DND-41 (cell line): ENCODE measurements around the gene ARHGEF19.

Source experiments
- ATAC-seq: fragments of 200-7000 bp; cut with Tn5 transposase; 3 replicates; pipeline ENCODE4 v1.9.1; 2021; ENCODE audit warnings: low read depth; ENCODE audit not compliant: insufficient read depth
- DNase-seq: peaks from one replicate; pipeline ENCODE4 v3.0.0-alpha.2; 2020
- H2AFZ ChIP-seq: 2 replicates; pipeline ENCODE4 v1.6.0; 2012; ENCODE audit warnings: low read depth, low read length
- H3K27ac ChIP-seq: 2 replicates; pipeline ENCODE4 v1.5.1; 2012; ENCODE audit warnings: low read length, inconsistent platforms
- H3K27me3 ChIP-seq: fragments of 200-600 bp; sonication (generic); 2 replicates; pipeline ENCODE4 v1.6.0; 2012; ENCODE audit warnings: low read length, mild to moderate bottlenecking, inconsistent platforms; ENCODE audit not compliant: insufficient read depth, poor library complexity
- H3K36me3 ChIP-seq: 2 replicates; pipeline ENCODE4 v1.5.1; 2012; ENCODE audit warnings: low read length, inconsistent platforms; ENCODE audit not compliant: insufficient read depth
- H3K4me1 ChIP-seq: 2 replicates; pipeline ENCODE4 v1.5.1; 2012; ENCODE audit warnings: mild to moderate bottlenecking, low read length; ENCODE audit not compliant: insufficient read depth
- H3K4me2 ChIP-seq: 2 replicates; pipeline ENCODE4 v1.6.0; 2012; ENCODE audit warnings: mild to moderate bottlenecking, moderate library complexity, low read length, inconsistent platforms; ENCODE audit not compliant: insufficient read depth
- H3K4me3 ChIP-seq, 2 experiments: fragments of 200-600 bp in 1 of 2; shearing (Covaris generic) in 1 of 2; 2 replicates each; pipeline ENCODE4 v1.5.1; 2012 to 2016; ENCODE audit warnings: inconsistent platforms in 2 of 2, low read length in 2 of 2, mild to moderate bottlenecking in 2 of 2, low read depth in 1 of 2, moderate library complexity in 1 of 2
- H3K79me2 ChIP-seq: 2 replicates; pipeline ENCODE4 v1.6.0; 2012; ENCODE audit warnings: low read length, inconsistent platforms; ENCODE audit not compliant: insufficient read depth
- H3K9ac ChIP-seq: 2 replicates; pipeline ENCODE4 v1.6.0; 2012; ENCODE audit warnings: low read depth, mild to moderate bottlenecking, inconsistent platforms, low read length, moderate library complexity
- H3K9me3 ChIP-seq: 2 replicates; pipeline ENCODE4 v1.5.1; 2012; ENCODE audit warnings: low read length, moderate library complexity, mild to moderate bottlenecking, inconsistent platforms; ENCODE audit not compliant: insufficient read depth, severe bottlenecking
- H4K20me1 ChIP-seq: 2 replicates; pipeline ENCODE4 v1.6.0; 2012; ENCODE audit warnings: low read length; ENCODE audit not compliant: insufficient read depth
- EZH2 ChIP-seq: IDR thresholded peaks from 3 replicates; pipeline ENCODE4 v1.6.1; 2012; ENCODE audit warnings: borderline replicate concordance, low read depth, mild to moderate bottlenecking, moderate library complexity, low read length, inconsistent platforms; ENCODE audit not compliant: severe bottlenecking
- TF ChIP-seq, protein P1 (sequence below): IDR thresholded peaks from 2 replicates; pipeline ENCODE4 v1.5.1; 2012; ENCODE audit warnings: borderline replicate concordance, low read length, moderate library complexity, mild to moderate bottlenecking; ENCODE audit not compliant: poor library complexity, severe bottlenecking; ENCODE audit errors: extremely low read depth

The ARHGEF19 gene

GRCh38 chr1:16209847-16210407 lies 2.5 kb downstream of the ARHGEF19 start:
- no peaks in the 10 kb centered on the region for H3K79me2 ChIP-seq
- no peak overlapping the region for H3K4me2 ChIP-seq
- ATAC-seq, result no peak
- H2AFZ ChIP-seq, result no peak overlapping the region
- H3K4me3 ChIP-seq, result no peak overlapping the region
- H3K4me1 ChIP-seq, result peaks cover 24% of the 10 kb centered on the region
- no peak overlapping the region for H3K9ac ChIP-seq
- H3K27me3 ChIP-seq, result no peaks in the 10 kb centered on the region
- TF ChIP-seq, protein P1, sequence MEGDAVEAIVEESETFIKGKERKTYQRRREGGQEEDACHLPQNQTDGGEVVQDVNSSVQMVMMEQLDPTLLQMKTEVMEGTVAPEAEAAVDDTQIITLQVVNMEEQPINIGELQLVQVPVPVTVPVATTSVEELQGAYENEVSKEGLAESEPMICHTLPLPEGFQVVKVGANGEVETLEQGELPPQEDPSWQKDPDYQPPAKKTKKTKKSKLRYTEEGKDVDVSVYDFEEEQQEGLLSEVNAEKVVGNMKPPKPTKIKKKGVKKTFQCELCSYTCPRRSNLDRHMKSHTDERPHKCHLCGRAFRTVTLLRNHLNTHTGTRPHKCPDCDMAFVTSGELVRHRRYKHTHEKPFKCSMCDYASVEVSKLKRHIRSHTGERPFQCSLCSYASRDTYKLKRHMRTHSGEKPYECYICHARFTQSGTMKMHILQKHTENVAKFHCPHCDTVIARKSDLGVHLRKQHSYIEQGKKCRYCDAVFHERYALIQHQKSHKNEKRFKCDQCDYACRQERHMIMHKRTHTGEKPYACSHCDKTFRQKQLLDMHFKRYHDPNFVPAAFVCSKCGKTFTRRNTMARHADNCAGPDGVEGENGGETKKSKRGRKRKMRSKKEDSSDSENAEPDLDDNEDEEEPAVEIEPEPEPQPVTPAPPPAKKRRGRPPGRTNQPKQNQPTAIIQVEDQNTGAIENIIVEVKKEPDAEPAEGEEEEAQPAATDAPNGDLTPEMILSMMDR, result no peak
- TF ChIP-seq EZH2, result no peak
- H4K20me1 ChIP-seq, result no peaks in the 10 kb centered on the region
- DNase-seq, result no peak
- no peak overlapping the region for H3K27ac ChIP-seq
- H3K9me3 ChIP-seq, result no peaks in the 10 kb centered on the region
- H3K36me3 ChIP-seq, result no peaks in the 10 kb centered on the region

GRCh38 chr1:16209132-16209846 lies 3.2 kb downstream of the ARHGEF19 start:
- no peaks in the 10 kb centered on the region for H3K36me3 ChIP-seq
- H3K79me2 ChIP-seq, result no peaks in the 10 kb centered on the region
- no peak overlapping the region for H3K4me3 ChIP-seq
- no peak for DNase-seq
- peaks cover 24% of the 10 kb centered on the region for H3K4me1 ChIP-seq
- no peaks in the 10 kb centered on the region for H4K20me1 ChIP-seq
- no peaks in the 10 kb centered on the region for H3K9me3 ChIP-seq
- H3K27me3 ChIP-seq, result no peaks in the 10 kb centered on the region
- no peak for TF ChIP-seq EZH2
- TF ChIP-seq, protein P1, result no peak
- no peak overlapping the region for H3K9ac ChIP-seq
- no peak overlapping the region for H3K27ac ChIP-seq
- no peak for ATAC-seq
- no peak overlapping the region for H2AFZ ChIP-seq
- H3K4me2 ChIP-seq, result no peak overlapping the region

GRCh38 chr1:16208270-16208987 lies 4.0 kb downstream of the ARHGEF19 start:
- Histone ChIP-seq H3K27ac (no peak overlapping the region), H4K20me1 (no peaks in the 10 kb centered on the region), H3K4me2 (no peak overlapping the region), H3K4me3 (no peak overlapping the region), H3K36me3 (no peaks in the 10 kb centered on the region), H3K4me1 (peaks cover 24% of the 10 kb centered on the region), H3K79me2 (no peaks in the 10 kb centered on the region), H3K27me3 (no peaks in the 10 kb centered on the region), H3K9me3 (no peaks in the 10 kb centered on the region), H3K9ac (0 out of 2 replicates have a peak overlapping the region, but pooled peaks have one; percentile 62), H2AFZ (no peak overlapping the region)
- ATAC-seq (no peak), DNase-seq (no peak)
- TF ChIP-seq, protein P1, result no peak
- TF ChIP-seq EZH2, result no peak
